ENCODE results near the gene ACOT6. TPM values are rescaled to one million over a fixed set of nuclear protein-coding genes. Genes with fewer than 3 reads are reported as not detected.

ACOT6 gene
- total RNA-seq, 4 donors from 2014 or later, result 0.91 to 1.5 TPM; not detected in 2

DNA sequence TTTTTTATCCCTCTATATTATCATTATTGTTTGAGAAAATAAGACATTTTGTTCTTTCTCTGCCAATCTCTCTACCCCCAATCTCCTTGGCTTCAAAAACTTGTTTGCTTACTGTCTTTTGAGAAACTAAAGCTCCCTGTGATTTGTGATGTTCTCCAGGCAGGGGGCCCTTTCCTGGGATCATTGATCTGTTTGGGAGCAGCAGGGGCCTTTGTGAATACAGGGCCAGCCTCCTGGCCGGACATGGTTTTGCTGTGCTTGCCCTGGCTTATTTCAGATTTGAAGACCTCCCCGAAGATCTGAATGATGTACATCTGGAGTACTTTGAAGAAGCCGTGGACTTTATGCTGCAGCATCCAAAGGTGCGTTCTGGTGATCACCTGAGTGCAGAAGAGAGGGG is 4.5 kb downstream of the ACOT6 start:
- Histone ChIP-seq H3K4me3 (no peak overlapping the region), H3K36me3 (no peaks in the 10 kb centered on the region), H3K27me3 (no peaks in the 10 kb centered on the region), H3K4me1 (no peaks in the 10 kb centered on the region), H3K27ac (no peak overlapping the region), H3K9me3 (no peaks in the 10 kb centered on the region)
- no peak for DNase-seq (ENCODE audit: low spot score in 2 of 2)
- 81% methylated on average over 4 of the region's 4 CpGs for WGBS
- TF ChIP-seq, protein P1, sequence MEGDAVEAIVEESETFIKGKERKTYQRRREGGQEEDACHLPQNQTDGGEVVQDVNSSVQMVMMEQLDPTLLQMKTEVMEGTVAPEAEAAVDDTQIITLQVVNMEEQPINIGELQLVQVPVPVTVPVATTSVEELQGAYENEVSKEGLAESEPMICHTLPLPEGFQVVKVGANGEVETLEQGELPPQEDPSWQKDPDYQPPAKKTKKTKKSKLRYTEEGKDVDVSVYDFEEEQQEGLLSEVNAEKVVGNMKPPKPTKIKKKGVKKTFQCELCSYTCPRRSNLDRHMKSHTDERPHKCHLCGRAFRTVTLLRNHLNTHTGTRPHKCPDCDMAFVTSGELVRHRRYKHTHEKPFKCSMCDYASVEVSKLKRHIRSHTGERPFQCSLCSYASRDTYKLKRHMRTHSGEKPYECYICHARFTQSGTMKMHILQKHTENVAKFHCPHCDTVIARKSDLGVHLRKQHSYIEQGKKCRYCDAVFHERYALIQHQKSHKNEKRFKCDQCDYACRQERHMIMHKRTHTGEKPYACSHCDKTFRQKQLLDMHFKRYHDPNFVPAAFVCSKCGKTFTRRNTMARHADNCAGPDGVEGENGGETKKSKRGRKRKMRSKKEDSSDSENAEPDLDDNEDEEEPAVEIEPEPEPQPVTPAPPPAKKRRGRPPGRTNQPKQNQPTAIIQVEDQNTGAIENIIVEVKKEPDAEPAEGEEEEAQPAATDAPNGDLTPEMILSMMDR (IDR thresholded peaks at IDR 0.05), result no peak
- no peak for TF ChIP-seq POLR2A (IDR thresholded peaks at IDR 0.05)
- no peak for TF ChIP-seq POLR2AphosphoS5 (IDR thresholded peaks at IDR 0.05)
- no peak for TF ChIP-seq EP300 (IDR thresholded peaks at IDR 0.05)

- WGBS, result 44% methylated on average over 1 of the region's 1 CpG
- Histone ChIP-seq H3K4me1 (no peaks in the 10 kb centered on the region), H3K27me3 (no peaks in the 10 kb centered on the region), H3K9me3 (no peaks in the 10 kb centered on the region), H3K36me3 (no peaks in the 10 kb centered on the region), H3K27ac (no peak overlapping the region), H3K4me3 (no peak overlapping the region)
- DNase-seq (ENCODE audit: low spot score in 2 of 2), result no peak
- TF ChIP-seq, protein P1 (IDR thresholded peaks at IDR 0.05), result no peak
- TF ChIP-seq EP300 (IDR thresholded peaks at IDR 0.05), result no peak
- TF ChIP-seq POLR2AphosphoS5 (IDR thresholded peaks at IDR 0.05), result no peak
- TF ChIP-seq POLR2A (IDR thresholded peaks at IDR 0.05), result no peak
Measured at GRCh38 chr14:73619524-73619923, 7.2 kb downstream of the ACOT6 start.

DNA sequence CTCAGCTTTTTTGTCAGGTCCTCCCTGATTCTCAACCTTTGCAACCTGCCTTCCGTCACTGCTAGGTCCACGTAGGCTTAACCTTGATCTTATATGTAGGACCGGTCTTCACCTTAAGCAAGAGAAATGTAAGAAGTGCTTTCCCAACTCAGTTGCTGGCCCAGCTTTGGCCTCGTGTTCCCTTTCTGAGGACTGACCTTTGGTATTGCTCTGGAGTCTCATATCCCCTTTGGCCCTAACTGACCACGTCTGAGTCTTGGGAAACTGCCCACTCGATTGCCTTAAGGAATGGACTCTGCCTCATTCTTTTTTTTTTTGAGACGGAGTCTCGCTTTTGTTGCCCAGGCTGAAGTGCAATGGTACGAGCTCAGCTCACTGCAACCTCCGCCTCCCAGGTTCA is 8.0 kb downstream of the ACOT6 start:
- DNase-seq (ENCODE audit: low spot score in 2 of 2), result no peak
- no peak for TF ChIP-seq POLR2A (IDR thresholded peaks at IDR 0.05)
- TF ChIP-seq, protein P1 (IDR thresholded peaks at IDR 0.05), result no peak
- TF ChIP-seq EP300 (IDR thresholded peaks at IDR 0.05), result no peak
- TF ChIP-seq POLR2AphosphoS5 (IDR thresholded peaks at IDR 0.05), result no peak
- Histone ChIP-seq H3K4me3 (no peak overlapping the region), H3K9me3 (no peaks in the 10 kb centered on the region), H3K27me3 (no peaks in the 10 kb centered on the region), H3K27ac (no peak overlapping the region), H3K36me3 (no peaks in the 10 kb centered on the region), H3K4me1 (no peaks in the 10 kb centered on the region)
- WGBS, result 92% methylated on average over 10 of the region's 10 CpGs

DNA sequence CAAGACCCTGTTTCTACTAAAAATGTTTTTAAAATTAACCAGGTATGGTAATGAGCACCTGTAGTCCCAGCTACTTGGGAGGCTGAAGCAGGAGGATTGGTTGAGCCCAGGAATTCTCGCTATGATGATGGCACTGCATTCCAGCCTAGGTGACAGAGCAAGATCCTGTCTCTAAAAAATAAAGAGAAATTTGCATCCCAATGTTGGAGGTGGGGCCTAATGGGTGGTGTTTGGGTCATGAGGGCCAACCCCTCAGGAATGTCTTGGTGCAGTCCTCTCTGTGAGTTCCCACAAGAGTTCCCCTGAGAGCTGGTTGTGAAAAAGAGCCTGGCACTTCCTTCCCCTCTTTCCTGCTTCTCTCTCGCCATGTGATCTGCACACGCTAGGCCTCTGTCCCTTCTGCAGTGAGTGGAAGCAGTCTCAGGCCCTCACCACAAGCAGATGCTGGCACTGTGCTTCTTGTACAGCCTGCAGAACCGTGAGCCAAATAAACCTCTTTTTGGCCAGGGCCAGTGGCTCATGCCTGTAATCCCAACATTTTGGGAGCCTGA is 11.3 kb downstream of the ACOT6 start:
- DNase-seq (ENCODE audit: low spot score in 2 of 2), result no peak
- Histone ChIP-seq H3K9me3 (no peaks in the 10 kb centered on the region), H3K27ac (no peak overlapping the region), H3K36me3 (no peaks in the 10 kb centered on the region), H3K4me3 (no peak overlapping the region), H3K4me1 (no peaks in the 10 kb centered on the region), H3K27me3 (no peaks in the 10 kb centered on the region)
- WGBS, result 89% methylated on average over 4 of the region's 4 CpGs
- TF ChIP-seq POLR2AphosphoS5 (IDR thresholded peaks at IDR 0.05) (no peak), EP300 (IDR thresholded peaks at IDR 0.05) (no peak), POLR2A (IDR thresholded peaks at IDR 0.05) (no peak)
- TF ChIP-seq, protein P1 (IDR thresholded peaks at IDR 0.05), result no peak

- 46% methylated on average over 1 of the region's 1 CpG for WGBS
- Histone ChIP-seq H3K9me3 (no peaks in the 10 kb centered on the region), H3K36me3 (no peaks in the 10 kb centered on the region), H3K27me3 (no peaks in the 10 kb centered on the region), H3K27ac (no peak overlapping the region), H3K4me1 (no peaks in the 10 kb centered on the region), H3K4me3 (no peak overlapping the region)
- no peak for TF ChIP-seq EP300 (IDR thresholded peaks at IDR 0.05)
- no peak for TF ChIP-seq POLR2A (IDR thresholded peaks at IDR 0.05)
- no peak for TF ChIP-seq POLR2AphosphoS5 (IDR thresholded peaks at IDR 0.05)
- TF ChIP-seq, protein P1 (IDR thresholded peaks at IDR 0.05), result no peak
- no peak for DNase-seq (ENCODE audit: low spot score in 2 of 2)
Measured at GRCh38 chr14:73625706-73626105, 13.4 kb downstream of the ACOT6 start.

Data from suprapubic skin (tissue), 4 donors.